Subcutaneous adipose tissue (tissue), 4 donors: ENCODE results near the gene THEM5. TPM values are rescaled to one million over a fixed set of nuclear protein-coding genes. Genes with fewer than 3 reads are reported as not detected.

Source experiments
- total RNA-seq, 4 donors: library from RNA; depleted of rRNA; stranded (reverse); fragments of >200 nt; gene quantifications; one replicate each; pipeline ENCODE4 v1.1.0, GENCODE V29; 2016
- TF ChIP-seq, protein P1 (sequence below): fragments of 450-650 bp; IDR thresholded peaks from one replicate; pipeline ENCODE4 v1.5.1; 2016; ENCODE audit warnings: low read depth, mild to moderate bottlenecking, control low read depth, antibody characterized with exemption, moderate library complexity

The THEM5 gene
- total RNA-seq, 4 donors from 2014 or later, result not detected

DNA sequence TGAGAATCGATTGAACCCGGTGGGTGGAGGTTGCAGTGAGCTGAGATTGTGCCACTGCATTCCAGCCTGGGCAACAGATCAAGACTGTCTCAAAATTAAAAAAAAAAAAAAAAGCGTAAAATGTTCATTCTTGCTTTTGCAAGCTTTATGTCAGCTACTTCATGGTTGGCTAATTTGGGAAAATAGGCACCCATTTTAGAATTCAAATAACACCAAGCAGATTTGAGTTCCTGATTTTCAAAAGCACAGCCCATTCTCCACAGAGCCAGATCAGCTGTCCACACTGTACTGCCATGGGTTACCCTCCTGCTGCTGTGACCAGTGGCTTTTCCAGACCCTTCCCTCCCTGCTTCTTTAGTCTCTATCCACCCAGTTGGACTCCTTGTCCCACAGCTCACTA is 4.4 kb downstream of the THEM5 start:
- TF ChIP-seq, protein P1, sequence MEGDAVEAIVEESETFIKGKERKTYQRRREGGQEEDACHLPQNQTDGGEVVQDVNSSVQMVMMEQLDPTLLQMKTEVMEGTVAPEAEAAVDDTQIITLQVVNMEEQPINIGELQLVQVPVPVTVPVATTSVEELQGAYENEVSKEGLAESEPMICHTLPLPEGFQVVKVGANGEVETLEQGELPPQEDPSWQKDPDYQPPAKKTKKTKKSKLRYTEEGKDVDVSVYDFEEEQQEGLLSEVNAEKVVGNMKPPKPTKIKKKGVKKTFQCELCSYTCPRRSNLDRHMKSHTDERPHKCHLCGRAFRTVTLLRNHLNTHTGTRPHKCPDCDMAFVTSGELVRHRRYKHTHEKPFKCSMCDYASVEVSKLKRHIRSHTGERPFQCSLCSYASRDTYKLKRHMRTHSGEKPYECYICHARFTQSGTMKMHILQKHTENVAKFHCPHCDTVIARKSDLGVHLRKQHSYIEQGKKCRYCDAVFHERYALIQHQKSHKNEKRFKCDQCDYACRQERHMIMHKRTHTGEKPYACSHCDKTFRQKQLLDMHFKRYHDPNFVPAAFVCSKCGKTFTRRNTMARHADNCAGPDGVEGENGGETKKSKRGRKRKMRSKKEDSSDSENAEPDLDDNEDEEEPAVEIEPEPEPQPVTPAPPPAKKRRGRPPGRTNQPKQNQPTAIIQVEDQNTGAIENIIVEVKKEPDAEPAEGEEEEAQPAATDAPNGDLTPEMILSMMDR, result no peak

DNA sequence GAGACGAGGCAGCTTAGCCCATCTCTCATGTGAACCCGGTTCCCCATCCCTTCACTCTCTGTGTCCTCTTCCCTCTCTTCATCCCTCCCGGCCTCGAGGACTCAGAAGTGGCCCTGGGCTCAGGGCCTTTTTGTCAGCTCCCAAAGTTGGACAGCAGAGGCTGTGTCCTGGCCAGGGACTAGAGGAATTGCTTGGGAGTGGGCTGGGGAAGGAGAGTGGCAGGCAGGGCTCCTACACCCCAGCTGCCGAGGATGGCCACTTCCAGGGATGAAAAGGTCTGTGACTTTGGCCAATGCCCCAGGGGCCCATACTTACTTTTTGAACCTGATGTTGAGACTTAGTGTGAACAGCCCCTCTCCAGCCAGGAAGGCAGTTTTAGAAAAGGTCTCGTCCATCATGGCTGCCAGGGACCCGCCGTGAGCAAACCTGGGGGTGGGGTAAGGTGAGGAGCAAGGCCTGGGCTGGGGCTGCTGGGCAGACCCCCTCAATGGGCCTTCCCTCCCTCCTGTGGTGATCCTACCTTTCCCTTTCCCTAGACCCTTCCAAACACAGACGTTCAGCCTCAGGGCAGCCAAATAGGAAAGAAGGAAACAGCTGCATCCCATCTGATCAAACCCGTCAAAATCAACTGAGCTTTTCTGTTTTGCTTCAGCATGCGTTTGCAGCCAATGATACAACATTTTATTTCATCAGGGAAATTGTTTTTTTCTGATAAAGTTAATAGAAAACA is 5.5 kb downstream of the THEM5 start:
- TF ChIP-seq, protein P1, result no peak

DNA sequence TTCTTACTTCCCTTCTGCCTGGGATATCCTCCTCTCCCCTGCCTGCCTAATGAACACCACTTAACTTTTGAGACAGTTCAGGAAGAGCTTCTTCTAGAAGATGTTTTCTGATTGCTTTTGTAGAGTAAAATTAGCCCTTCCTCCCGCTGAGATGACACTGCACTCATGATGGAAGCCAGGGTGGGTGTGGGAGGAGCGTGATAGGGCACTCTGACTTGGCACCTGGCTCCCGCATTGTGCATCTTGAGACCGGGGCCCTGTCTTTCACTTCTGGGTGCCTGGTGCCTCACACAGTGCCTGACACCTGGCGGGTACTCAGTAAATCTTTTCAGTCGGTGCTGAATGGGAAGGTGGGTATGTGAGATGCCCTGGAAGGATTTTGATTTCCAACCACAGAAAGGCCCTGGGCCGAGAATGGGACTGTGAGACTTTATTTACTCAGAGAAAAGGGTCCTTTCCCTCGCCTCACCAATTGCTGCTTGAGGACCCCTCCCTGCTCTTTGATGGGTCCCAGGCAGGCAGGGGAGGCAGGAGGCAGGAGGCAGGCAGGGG is 6.8 kb downstream of the THEM5 start:
- TF ChIP-seq, protein P1, result no peak

DNA sequence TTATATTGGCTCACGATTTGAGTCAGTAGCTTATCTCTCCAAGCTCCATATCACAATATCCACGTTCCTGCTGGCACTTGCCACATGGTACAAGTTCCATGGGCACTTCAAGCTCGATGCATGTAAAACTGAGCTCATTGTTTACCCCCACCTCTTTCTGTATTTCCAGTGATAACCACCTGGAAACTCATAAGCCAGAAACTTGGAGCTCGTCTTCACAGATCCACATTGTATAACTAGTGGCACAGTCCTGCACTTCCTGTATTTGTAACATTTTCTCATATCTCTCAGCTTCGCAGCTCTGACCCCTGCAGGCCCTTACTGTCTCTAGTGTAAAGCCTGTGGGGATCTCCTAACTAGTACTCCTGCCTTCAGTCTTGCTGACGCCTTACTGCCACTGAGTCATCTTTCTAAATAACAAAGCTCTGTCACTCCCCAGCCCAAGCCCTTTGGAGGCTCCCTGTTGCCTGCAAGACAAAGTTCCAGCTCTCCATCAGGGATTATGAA is 7.4 kb downstream of the THEM5 start:
- TF ChIP-seq, protein P1, result no peak

DNA sequence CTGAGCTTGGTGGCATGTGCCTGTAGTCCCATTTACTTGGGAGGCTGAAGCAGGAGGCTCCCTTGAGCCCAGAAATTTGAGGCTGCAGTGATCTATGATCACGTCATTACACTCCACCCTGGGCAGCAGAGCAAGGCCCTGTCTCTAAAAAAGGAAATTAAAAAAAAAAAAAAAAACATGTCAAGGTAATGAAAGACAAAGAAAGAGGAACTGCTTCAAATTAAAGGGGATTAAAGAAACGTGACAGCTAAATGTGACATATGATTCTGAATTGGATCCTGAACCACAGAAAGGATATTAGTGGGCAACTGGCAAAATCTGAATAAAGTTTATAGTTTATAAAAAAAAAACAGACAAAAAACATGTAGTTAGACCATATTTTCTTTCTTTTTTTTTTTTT is 10.1 kb downstream of the THEM5 start:
- TF ChIP-seq, protein P1, result no peak

DNA sequence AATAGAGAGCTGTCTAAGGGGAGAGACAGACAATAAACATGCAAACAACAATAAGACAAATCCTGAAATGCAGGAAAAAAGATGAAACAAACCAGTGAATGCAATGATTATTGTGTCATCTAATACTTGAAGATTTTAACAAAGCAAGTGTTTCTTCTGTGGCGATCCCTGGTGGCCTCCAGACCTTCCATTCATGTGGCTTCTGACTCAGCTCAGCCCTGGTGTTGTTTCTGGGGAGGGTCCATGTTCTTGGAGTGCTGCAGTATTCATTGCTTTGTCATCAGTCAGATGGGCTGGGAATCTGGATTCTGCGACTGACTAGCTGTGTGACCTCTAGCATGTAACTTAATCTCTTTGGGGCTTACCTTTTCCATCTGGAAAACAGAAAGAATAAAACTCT is 12.4 kb downstream of the THEM5 start:
- TF ChIP-seq, protein P1, result no peak

DNA sequence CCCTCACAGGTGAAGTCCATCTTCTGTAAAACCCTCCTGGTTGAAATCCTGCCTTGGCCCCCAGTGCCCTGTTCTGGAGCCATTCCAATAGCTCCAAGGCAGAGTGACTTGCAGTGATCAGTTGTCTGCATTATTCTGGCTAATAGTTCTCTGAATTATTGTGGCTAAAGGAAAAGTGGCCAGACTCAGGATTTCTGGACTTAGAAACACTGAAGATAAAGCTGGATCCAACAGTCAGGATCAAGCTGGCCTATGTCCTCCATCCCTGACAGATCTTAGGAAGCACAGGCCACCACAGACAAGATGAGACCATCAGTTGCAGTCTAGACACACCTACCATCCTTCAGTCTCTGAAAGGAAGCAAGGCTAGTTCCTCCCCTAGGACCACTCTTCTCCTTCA is 13.1 kb downstream of the THEM5 start:
- TF ChIP-seq, protein P1, result no peak
